ENCODE measurements around the gene HMGA1. TPM values are rescaled to one million over a fixed set of nuclear protein-coding genes. Genes with fewer than 3 reads are reported as not detected.

HMGA1 gene
- total RNA-seq, 1 donor from 2014 or later: 88.0 TPM

DNA sequence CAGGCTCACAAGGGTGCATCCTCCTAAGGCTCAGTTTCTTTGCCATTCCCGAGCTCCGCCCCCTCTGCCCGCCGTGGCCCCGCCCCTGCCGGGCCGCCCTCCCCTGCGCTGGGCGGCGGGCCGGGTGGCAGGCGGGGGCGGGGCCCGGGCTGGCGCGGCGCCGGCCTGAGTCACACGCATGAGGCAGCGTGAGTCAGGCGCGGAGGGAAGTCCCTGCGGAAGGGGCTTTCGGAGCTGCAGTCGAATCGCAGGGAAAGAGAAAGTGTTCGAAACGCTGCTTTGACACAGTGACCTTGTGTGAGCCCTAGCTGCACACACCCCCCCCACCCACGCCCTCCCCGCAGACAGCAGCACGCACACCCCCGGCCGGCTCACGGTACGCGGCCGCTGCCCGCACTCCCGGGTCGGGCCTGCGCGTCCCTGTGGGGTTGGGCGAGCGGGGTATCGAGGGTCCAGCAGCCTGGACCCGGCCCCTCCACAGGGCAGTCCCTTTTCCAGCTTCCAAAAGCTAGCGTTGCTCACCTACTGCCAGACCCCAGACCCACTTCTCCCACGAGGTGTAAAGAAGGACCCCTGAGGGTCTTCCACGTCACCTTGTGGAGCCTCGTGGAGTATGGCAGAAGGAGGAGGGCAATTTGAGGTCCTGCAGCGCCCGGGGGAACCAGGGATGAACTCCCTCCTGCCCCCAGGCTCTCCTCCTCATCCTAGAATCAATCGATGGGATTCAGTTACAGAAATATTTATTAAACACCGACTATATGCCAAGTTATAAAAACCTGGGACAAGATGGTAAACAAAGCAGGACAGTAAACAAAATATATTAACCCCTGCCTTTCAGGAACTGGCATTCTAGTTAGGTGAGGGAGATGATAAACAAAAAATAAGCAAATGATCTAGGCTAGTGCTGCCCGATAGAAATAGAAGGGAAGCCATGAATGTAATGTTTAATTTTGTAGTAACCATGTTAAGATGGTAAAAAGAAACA lies 12.4 kb upstream of the HMGA1 start:
- peak; percentile 94 for DNase-seq (ENCODE audit: low spot score)

- DNase-seq (ENCODE audit: low spot score): no peak
Measured at GRCh38 chr6:34225551-34225950, 11.1 kb upstream of the HMGA1 start.

DNA sequence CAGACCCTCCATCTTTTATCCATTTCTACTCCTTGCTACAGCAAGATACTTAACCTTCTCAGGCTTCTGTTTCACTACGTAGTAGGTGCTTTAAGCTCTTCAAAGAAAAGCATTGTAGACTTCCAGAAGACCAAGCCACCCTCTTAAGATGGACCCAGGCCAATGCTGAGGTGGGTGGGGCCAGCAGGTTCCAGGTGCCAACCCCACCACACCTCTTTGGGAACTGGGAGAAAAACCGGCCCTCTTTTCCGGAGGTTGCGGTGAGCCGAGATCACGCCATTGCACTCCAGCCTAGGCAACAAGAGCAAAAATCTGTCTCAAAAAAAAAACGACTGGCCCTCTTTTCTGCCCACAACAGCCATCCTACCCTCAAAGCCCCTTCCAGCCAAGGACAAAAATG lies 10.6 kb upstream of the HMGA1 start:
- no peak for DNase-seq (ENCODE audit: low spot score)

GRCh38 chr6:34226731-34227586 lies 9.7 kb upstream of the HMGA1 start:
- no peak for DNase-seq (ENCODE audit: low spot score)

GRCh38 chr6:34227761-34228421 lies 8.8 kb upstream of the HMGA1 start:
- no peak for DNase-seq (ENCODE audit: low spot score)

- no peak for DNase-seq (ENCODE audit: low spot score)
Measured at GRCh38 chr6:34229877-34230276, 6.8 kb upstream of the HMGA1 start.

DNA sequence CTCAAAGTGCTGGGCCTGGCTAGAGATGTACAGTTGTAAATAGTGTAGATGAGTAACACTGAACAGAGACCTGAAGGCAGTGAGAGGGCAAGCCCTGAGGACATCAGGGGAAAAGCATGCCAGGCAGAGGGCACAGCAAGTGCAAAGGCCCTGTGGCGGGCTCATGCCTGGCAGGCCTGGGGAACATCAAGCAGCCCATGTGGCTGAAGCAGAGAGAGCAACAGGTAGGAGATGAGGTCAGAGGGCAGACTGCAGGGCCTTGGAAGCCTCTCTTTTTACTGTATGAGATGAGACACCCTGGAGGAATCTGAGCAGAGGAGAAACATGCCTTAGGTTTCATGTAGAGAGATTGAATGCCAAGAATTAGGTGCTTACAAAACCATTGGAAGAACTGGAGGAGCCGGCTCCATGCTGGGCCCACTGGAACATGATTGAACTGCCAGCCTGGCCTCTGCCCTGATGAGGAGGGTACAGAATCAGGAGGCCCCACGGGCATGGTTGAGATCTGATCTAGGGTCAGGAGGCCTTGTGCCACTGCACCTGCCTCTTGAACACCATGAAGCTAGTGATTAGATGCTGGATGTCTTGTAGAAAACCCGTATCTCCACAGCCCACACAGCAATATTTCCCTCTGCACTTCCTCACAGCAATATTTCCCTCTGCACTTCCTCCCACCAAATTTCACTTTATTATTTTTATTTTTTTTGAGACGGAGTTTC lies 5.9 kb upstream of the HMGA1 start:
- DNase-seq (ENCODE audit: low spot score): no peak

GRCh38 chr6:34231566-34232336 lies 4.9 kb upstream of the HMGA1 start:
- DNase-seq (ENCODE audit: low spot score): no peak

GRCh38 chr6:34232901-34233300 lies 3.8 kb upstream of the HMGA1 start:
- no peak for DNase-seq (ENCODE audit: low spot score)

DNA sequence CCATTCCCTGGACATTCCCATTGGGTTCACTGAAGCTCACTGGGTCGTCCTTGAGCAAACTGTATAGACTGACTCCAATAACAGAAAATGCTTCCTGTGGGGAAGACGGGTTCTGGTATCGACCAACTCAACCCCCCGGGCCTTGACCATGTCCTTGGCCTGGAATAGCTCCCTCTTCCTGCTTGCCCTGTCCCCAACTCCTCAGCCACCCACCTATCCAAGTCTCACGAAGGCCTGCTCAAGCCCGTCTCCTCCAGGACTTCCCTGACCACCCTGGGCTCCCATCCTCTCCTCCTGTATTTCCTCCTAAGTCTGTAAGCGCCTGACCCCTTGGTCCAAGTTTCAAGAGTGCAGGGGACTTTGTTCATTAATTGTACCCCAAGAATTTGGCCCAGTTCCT lies 2.8 kb upstream of the HMGA1 start:
- DNase-seq (ENCODE audit: low spot score): no peak

GRCh38 chr6:34234667-34235306 lies 1.9 kb upstream of the HMGA1 start:
- DNase-seq (ENCODE audit: low spot score): no peak

DNA sequence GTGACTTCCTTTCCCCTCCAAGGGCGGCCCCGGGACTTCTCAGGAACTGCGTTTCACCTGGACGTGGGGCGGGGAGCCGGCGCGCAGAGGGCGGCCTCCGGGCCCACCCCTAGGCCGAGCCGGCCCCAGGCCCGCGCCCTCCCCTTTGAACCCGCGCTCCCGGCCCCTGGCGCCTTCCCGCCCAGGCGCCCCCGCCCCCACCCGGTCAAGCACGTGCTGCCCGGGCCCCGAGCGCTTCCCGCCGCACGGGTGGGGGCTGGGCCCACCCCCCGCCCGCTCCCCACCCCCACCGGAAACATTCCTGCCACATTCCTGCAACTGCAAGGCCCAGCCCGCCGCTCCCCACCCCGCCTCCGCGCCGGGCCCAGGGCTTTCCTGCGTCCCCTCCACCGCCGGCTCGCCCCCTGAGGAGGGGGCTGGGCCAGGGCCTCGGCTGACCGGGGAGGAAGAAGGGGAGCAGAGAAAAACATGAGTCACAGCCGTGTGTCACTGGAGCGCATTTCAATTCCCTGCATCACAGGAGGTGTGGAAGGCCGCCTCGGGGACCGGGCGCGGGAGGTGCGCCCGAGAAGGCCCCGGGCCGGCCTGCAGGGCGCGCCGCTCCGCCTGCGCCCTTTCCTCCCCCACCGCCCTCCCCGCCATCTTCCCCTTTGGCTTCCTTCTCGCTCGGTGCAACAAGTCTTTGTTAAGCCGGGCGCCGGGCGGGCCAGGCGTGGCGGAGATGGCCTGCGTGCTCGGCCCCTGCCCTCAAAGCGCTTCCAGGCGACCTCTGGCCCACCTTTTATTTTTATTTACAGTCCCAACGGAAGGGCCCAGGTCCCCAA lies 1.2 kb upstream of the HMGA1 start:
- peak; percentile 76 for DNase-seq (ENCODE audit: low spot score)

DNA sequence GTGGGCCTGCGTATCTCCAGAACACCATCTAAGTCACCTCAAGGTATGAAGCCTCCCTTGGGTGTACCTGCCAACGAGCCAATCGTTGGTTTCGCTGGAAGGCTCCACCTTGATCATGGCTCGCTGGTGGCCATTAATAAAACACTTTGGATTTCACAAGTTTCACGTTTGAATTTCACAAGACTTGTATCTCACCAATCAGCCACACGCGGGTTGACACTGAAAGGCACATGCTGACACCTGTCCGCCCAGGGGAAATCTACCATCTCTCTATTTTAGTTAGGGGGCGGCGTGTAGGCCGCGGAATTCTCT lies 586 bp upstream of the HMGA1 start:
- DNase-seq (ENCODE audit: low spot score): no peak

DNA sequence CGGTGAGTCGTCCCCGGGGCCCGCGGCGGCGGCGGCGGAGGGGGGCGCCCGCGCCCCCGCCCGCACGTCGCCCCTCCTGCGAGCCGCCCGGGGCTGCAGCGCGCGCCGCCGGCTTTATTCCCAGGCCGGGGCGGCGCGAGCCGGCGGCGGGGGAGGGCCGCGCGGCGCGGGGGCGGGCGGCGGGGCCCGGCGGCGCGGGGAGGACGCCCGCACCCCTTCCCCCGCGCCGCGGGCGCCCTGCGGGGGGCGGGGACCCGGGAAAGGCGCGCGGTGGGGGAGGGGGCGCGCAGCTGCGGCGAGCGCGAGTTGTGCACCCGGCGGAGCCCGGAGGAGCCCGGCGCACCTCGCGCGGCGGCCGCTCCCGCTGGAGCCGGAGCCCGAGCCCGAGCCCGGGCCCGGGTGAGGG lies 646 bp downstream of the HMGA1 start:
- peak; percentile 42 for DNase-seq (ENCODE audit: low spot score)

GRCh38 chr6:34237722-34238584 lies 1.3 kb downstream of the HMGA1 start:
- no peak for DNase-seq (ENCODE audit: low spot score)

GRCh38 chr6:34238585-34239499 lies 2.2 kb downstream of the HMGA1 start:
- DNase-seq (ENCODE audit: low spot score): no peak

GRCh38 chr6:34239500-34239825 lies 2.8 kb downstream of the HMGA1 start:
- no peak for DNase-seq (ENCODE audit: low spot score)

DNA sequence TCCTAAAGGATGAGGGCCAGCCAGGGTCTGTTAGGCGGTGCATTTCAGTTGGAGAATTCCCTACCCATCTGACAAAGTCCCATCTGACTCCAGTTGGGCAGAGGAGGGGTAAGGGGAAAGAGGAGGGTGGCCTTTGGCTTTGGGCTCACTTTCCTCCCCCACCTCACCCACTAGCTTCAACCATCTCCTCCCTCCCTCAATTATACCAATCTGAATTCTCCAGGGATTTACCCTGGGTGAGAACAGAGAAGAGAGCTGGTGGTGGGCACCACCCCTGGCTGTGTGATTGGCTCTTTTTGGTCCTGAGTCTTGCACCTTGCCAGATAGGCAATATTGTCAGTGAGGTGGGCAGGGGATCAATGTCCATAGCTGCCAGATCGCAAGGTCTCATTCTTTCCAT lies 3.2 kb downstream of the HMGA1 start:
- DNase-seq (ENCODE audit: low spot score): no peak

Data from ureter (tissue), 1 donor.